H1 (cell line): Measurements from ENCODE around the gene OSBPL2. TPM values are rescaled to one million over a fixed set of nuclear protein-coding genes. Genes with fewer than 3 reads are reported as not detected.

ENCODE experiments used
- CTCF ChIA-PET: fragments of 300-600 bp; sonication (Branson Sonifier 250); formaldehyde crosslinking; loops from one replicate; lab custom pipeline; 2021; ENCODE audit not compliant: partially characterized antibody; lab: Charles Lee
- POLR2A ChIA-PET: fragments of 300-600 bp; sonication (Branson Sonifier 250); formaldehyde crosslinking; loops from one replicate; lab custom pipeline; 2021; ENCODE audit warnings: inconsistent platforms; ENCODE audit not compliant: partially characterized antibody; lab: Charles Lee
- DNase-seq, 2 experiments: peaks; one replicate each; pipeline versions ENCODE4 v3.0.0 to v3.0.0-alpha.2; 2010 to 2022; ENCODE audit warnings: low spot score in 2 of 2, low read depth in 1 of 2, mixed read lengths in 1 of 2
- FAIRE-seq: peaks from 2 replicates; lab custom pipeline; 2011; peaks lifted over from hg19 to GRCh38; lab: Jason Lieb, UNC
- H2AFZ ChIP-seq: 2 replicates; pipeline ENCODE4 v1.8.1; 2012; ENCODE audit warnings: low read length, inconsistent platforms
- H2AK5ac ChIP-seq: 2 replicates; pipeline ENCODE4 v1.6.1; 2013; ENCODE audit warnings: low read depth, low read length
- H2BK120ac ChIP-seq: replicated peaks from 2 replicates; pipeline ENCODE3; 2013; ENCODE audit warnings: low read depth, low read length, inconsistent platforms
- H2BK12ac ChIP-seq: 2 replicates; pipeline ENCODE4 v1.6.1; 2013; ENCODE audit warnings: low read depth, low read length
- H2BK15ac ChIP-seq: 2 replicates; pipeline ENCODE4 v1.6.1; 2013; ENCODE audit warnings: low read length
- H2BK20ac ChIP-seq: 2 replicates; pipeline ENCODE4 v1.6.1; 2013; ENCODE audit warnings: low read length
- H2BK5ac ChIP-seq: 2 replicates; pipeline ENCODE4 v1.6.1; 2013; ENCODE audit warnings: low read depth, low read length
- H3K14ac ChIP-seq: 2 replicates; pipeline ENCODE4 v1.6.1; 2013; ENCODE audit warnings: inconsistent platforms; ENCODE audit not compliant: insufficient read length
- H3K18ac ChIP-seq: 2 replicates; pipeline ENCODE4 v1.6.1; 2013; ENCODE audit warnings: low read length; ENCODE audit errors: extremely low read depth
- H3K23ac ChIP-seq: 2 replicates; pipeline ENCODE4 v1.6.1; 2013; ENCODE audit warnings: inconsistent platforms; ENCODE audit not compliant: insufficient read length
- H3K23me2 ChIP-seq: 2 replicates; pipeline ENCODE4 v1.6.1; 2013; ENCODE audit warnings: low read depth, low read length
- H3K27ac ChIP-seq: 2 replicates; pipeline ENCODE4 v1.6.1; 2011; ENCODE audit warnings: low read depth, low read length, inconsistent platforms
- H3K27me3 ChIP-seq, 4 experiments: replicated peaks in 1 of 4; 1 replicate in 1 of 4; 2 replicates in 3 of 4; pipeline versions ENCODE4 v1.6.1 to v1.8.1; 2011 to 2013; ENCODE audit warnings: low read length in 3 of 4, mild to moderate bottlenecking in 3 of 4, inconsistent platforms in 2 of 4, mixed read lengths in 2 of 4, moderate library complexity in 1 of 4; ENCODE audit not compliant: control insufficient read depth in 3 of 4, insufficient read depth in 3 of 4; ENCODE audit errors: extremely low read depth in 1 of 4
- H3K36me3 ChIP-seq, 4 experiments: 2 replicates each; pipeline versions ENCODE4 v1.6.1 to v1.8.1; 2011 to 2013; ENCODE audit warnings: mild to moderate bottlenecking in 4 of 4, low read length in 3 of 4, moderate library complexity in 2 of 4, control low read depth in 1 of 4, inconsistent platforms in 1 of 4; ENCODE audit not compliant: insufficient read depth in 4 of 4, control insufficient read depth in 2 of 4
- H3K4ac ChIP-seq: replicated peaks from 2 replicates; pipeline ENCODE3; 2013; ENCODE audit warnings: low read length, low read depth, mixed read lengths, inconsistent platforms; ENCODE audit not compliant: insufficient read length
- H3K4me1 ChIP-seq, 4 experiments: replicated peaks in 1 of 4; 1 replicate in 1 of 4; 2 replicates in 3 of 4; pipeline versions ENCODE4 v1.6.1 to v1.8.1; 2011 to 2013; ENCODE audit warnings: low read length in 3 of 4, inconsistent platforms in 2 of 4, mixed read lengths in 1 of 4; ENCODE audit not compliant: insufficient read depth in 4 of 4, control insufficient read depth in 3 of 4
- H3K4me2 ChIP-seq, 2 experiments: 2 replicates each; pipeline versions ENCODE4 v1.6.1 to v1.8.1; 2011 to 2013; ENCODE audit warnings: low read depth in 2 of 2, low read length in 2 of 2, control low read depth in 1 of 2, inconsistent platforms in 1 of 2, mild to moderate bottlenecking in 1 of 2; ENCODE audit not compliant: insufficient read depth in 1 of 2
- H3K4me3 ChIP-seq, 4 experiments: fragments of 200-600, 300-600 bp in 1 of 4; sonication (generic), shearing (Covaris generic), sonication (Bioruptor Twin) in 1 of 4; 2 replicates each; pipeline versions ENCODE4 v1.5.1 to v1.8.1; 2011 to 2016; ENCODE audit warnings: low read length in 4 of 4, low read depth in 3 of 4, control low read depth in 2 of 4, inconsistent platforms in 2 of 4, mild to moderate bottlenecking in 2 of 4, mixed read lengths in 1 of 4, moderate library complexity in 1 of 4; ENCODE audit not compliant: insufficient read depth in 2 of 4; ENCODE audit errors: extremely low read depth in 1 of 4
- H3K56ac ChIP-seq: replicated peaks from 2 replicates; pipeline ENCODE3; 2013; ENCODE audit warnings: low read depth, mild to moderate bottlenecking, mixed read lengths, low read length, inconsistent platforms; ENCODE audit not compliant: insufficient read length
- H3K79me1 ChIP-seq: 2 replicates; pipeline ENCODE4 v1.6.1; 2013; ENCODE audit warnings: low read depth, low read length, control low read depth
- H3K79me2 ChIP-seq, 2 experiments: 2 replicates each; pipeline versions ENCODE4 v1.6.1 to v1.8.1; 2012 to 2013; ENCODE audit warnings: low read length in 2 of 2, mild to moderate bottlenecking in 2 of 2, inconsistent platforms in 1 of 2; ENCODE audit not compliant: insufficient read depth in 2 of 2, control insufficient read depth in 1 of 2
- H3K9ac ChIP-seq, 4 experiments: replicated peaks in 1 of 4; 1 replicate in 1 of 4; 2 replicates in 3 of 4; pipeline versions ENCODE4 v1.6.1 to v1.8.1; 2011 to 2013; ENCODE audit warnings: low read depth in 3 of 4, low read length in 3 of 4, control low read depth in 2 of 4, mild to moderate bottlenecking in 2 of 4, moderate library complexity in 2 of 4, inconsistent platforms in 1 of 4; ENCODE audit errors: extremely low read depth in 1 of 4
- H3K9me3 ChIP-seq, 2 experiments: 2 replicates each; pipeline versions ENCODE4 v1.6.1 to v1.8.1; 2012 to 2013; ENCODE audit warnings: mild to moderate bottlenecking in 2 of 2, moderate library complexity in 2 of 2, control low read depth in 1 of 2, inconsistent platforms in 1 of 2, low read depth in 1 of 2, low read length in 1 of 2, mixed read lengths in 1 of 2; ENCODE audit not compliant: insufficient read depth in 2 of 2
- H4K20me1 ChIP-seq, 2 experiments: replicated peaks in 1 of 2; 2 replicates each; pipeline versions ENCODE3 to v1.8.1; 2011 to 2013; ENCODE audit warnings: inconsistent platforms in 2 of 2, low read length in 2 of 2, mild to moderate bottlenecking in 1 of 2; ENCODE audit not compliant: insufficient read depth in 2 of 2, control insufficient read depth in 1 of 2
- H4K5ac ChIP-seq: 2 replicates; pipeline ENCODE4 v1.6.1; 2013; ENCODE audit warnings: low read length, low read depth, mixed read lengths, inconsistent platforms; ENCODE audit not compliant: insufficient read length
- H4K8ac ChIP-seq: 2 replicates; pipeline ENCODE4 v1.8.0; 2013; ENCODE audit warnings: mild to moderate bottlenecking, moderate library complexity, low read length, inconsistent platforms; ENCODE audit not compliant: insufficient read depth; ENCODE audit errors: extremely low read depth
- H4K91ac ChIP-seq: replicated peaks from 2 replicates; pipeline ENCODE3; 2013; ENCODE audit warnings: low read length, mixed read lengths, inconsistent platforms; ENCODE audit not compliant: insufficient read length
- BCL11A ChIP-seq, 2 experiments: IDR thresholded peaks; one replicate each; pipeline ENCODE4 v1.6.1; 2011; ENCODE audit warnings: low read depth in 2 of 2, low read length in 2 of 2, mild to moderate bottlenecking in 2 of 2
- CBX8 ChIP-seq: fragments of 300-800, 300-1000 bp; sonication (generic); IDR thresholded peaks from 2 replicates; pipeline ENCODE4 v1.7.1; 2016; ENCODE audit warnings: low read depth, low read length, borderline replicate concordance
- CREB1 ChIP-seq: IDR thresholded peaks from 2 replicates; pipeline ENCODE4 v1.6.1; 2012; ENCODE audit warnings: inconsistent platforms
- EGR1 ChIP-seq: IDR thresholded peaks from 2 replicates; pipeline ENCODE4 v1.6.1; 2011; ENCODE audit warnings: low read depth, low read length, borderline replicate concordance
- NRF1 ChIP-seq: IDR thresholded peaks from 2 replicates; pipeline ENCODE4 v1.6.1; 2011; ENCODE audit warnings: mild to moderate bottlenecking, low read depth, low read length, improper control_type of control experiment
- TBP ChIP-seq: IDR thresholded peaks from 2 replicates; pipeline ENCODE4 v1.6.1; 2011; ENCODE audit warnings: low read depth, low read length, improper control_type of control experiment
- TEAD4 ChIP-seq: IDR thresholded peaks from 2 replicates; pipeline ENCODE4 v1.6.1; 2012; ENCODE audit warnings: low read depth, low read length, inconsistent platforms, mixed read lengths
- ZNF274 ChIP-seq: IDR thresholded peaks from 2 replicates; pipeline ENCODE4 v1.7.0; 2012; ENCODE audit warnings: low read length, borderline replicate concordance; ENCODE audit errors: extremely low read depth
- WGBS, 2 experiments: shearing (Covaris generic) in 1 of 2; methylation state at CpG; one replicate each; pipeline versions ENCODE4 v1.1.6 to v1.1.7; 2013 to 2015; ENCODE audit warnings: low lambda C conversion rate in 2 of 2, mixed read lengths in 2 of 2, inconsistent platforms in 1 of 2, low coverage in 1 of 2, missing lambda C conversion rate in 1 of 2; ENCODE audit not compliant: insufficient replicate concordance in 2 of 2, insufficient coverage in 1 of 2, insufficient read length in 1 of 2; ENCODE audit errors: extremely low coverage in 1 of 2, missing lambda C conversion rate in 1 of 2; 5-methylcytosine and 5-hydroxymethylcytosine counted together
- polyA plus RNA-seq, 7 experiments: library from polyadenylated mRNA; depleted of rRNA in 3 of 7; stranded (reverse) in 5 of 7; unstranded in 2 of 7; fragments of >200 nt in 5 of 7; fragments of 200-250 nt in 2 of 7; gene quantifications; 1 replicate in 5 of 7; 2 replicates in 1 of 7; 4 replicates in 1 of 7; pipeline versions ENCODE4 v1.2.1 to v1.2.3, GENCODE V29; 2011 to 2013; ENCODE audit warnings: missing spikeins in 2 of 7, mixed read lengths in 2 of 7
- total RNA-seq: library from RNA; stranded (reverse); fragmentation: NEBNext Ultra II Directional; extraction: Animal tissue kit (Norgen Biotek cat#: 25700); gene quantifications from 2 replicates; pipeline ENCODE4 v1.2.1, GENCODE V29; 2021
- TF ChIP-seq, protein P1 (sequence below): IDR thresholded peaks from 2 replicates; pipeline ENCODE4 v1.6.1; 2012; ENCODE audit warnings: low read length, inconsistent platforms

The OSBPL2 gene
- total and polyA plus RNA-seq, 2 of the 8 experiments (the other 6 are each of a cell fraction or from before 2014, with no cell fraction given): 11.7 to 42.4 TPM

GRCh38 chr20:62287759-62288534, 49.6 kb downstream of the OSBPL2 start:
- Histone ChIP-seq H2AK5ac (no peak overlapping the region), H2BK120ac (no peak overlapping the region), H3K4me2 (no peak overlapping the region), H4K91ac (no peak overlapping the region), H3K4ac (no peak overlapping the region), H3K36me3 (peaks cover 5 to 29% (median 12%) of the 10 kb centered on the region in 4 experiments), H3K14ac (no peak overlapping the region), H3K27ac (no peak overlapping the region), H4K20me1 (peaks cover 0 to 7% of the 10 kb centered on the region in 2 experiments), H4K8ac (no peak overlapping the region), H2BK15ac (no peak overlapping the region), H2BK20ac (no peak overlapping the region), H3K4me3 (no peak overlapping the region), H2AFZ (no peak overlapping the region), H3K9me3 (no peaks in the 10 kb centered on the region), H3K9ac (no peak overlapping the region), H3K18ac (no peak overlapping the region), H3K23ac (no peak overlapping the region), H3K23me2 (no peaks in the 10 kb centered on the region), H3K4me1 (no peaks in the 10 kb centered on the region), H2BK12ac (no peak overlapping the region), H3K79me2 (no peaks in the 10 kb centered on the region), H3K27me3 (no peaks in the 10 kb centered on the region), H2BK5ac (no peak overlapping the region), H3K79me1 (no peaks in the 10 kb centered on the region; the same call in 1 of the 2 replicates), H4K5ac (no peak overlapping the region), H3K56ac (no peak overlapping the region)
- FAIRE-seq (no peak), DNase-seq (no peak)
- POLR2A ChIA-PET: no interaction called here
- CTCF ChIA-PET: no interaction called here
- 88% methylated on average over 11 of the region's 12 CpGs; no CpG with 5 or more reads in 1 of the 2 experiments for WGBS, 2 experiments
- TF ChIP-seq, protein P1, sequence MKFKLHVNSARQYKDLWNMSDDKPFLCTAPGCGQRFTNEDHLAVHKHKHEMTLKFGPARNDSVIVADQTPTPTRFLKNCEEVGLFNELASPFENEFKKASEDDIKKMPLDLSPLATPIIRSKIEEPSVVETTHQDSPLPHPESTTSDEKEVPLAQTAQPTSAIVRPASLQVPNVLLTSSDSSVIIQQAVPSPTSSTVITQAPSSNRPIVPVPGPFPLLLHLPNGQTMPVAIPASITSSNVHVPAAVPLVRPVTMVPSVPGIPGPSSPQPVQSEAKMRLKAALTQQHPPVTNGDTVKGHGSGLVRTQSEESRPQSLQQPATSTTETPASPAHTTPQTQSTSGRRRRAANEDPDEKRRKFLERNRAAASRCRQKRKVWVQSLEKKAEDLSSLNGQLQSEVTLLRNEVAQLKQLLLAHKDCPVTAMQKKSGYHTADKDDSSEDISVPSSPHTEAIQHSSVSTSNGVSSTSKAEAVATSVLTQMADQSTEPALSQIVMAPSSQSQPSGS: no peak
- TF ChIP-seq BCL11A (IDR thresholded peaks at IDR 0.05; ENCODE audit: low read depth in 2 of 2, low read length in 2 of 2) (no peak), CREB1 (no peak), EGR1 (no peak), ZNF274 (no peak), TBP (no peak), CBX8 (no peak), TEAD4 (no peak), NRF1 (no peak)
